ENCODE measurements around the gene TBX20.
"Not testable (repeated sequence)": the region's sequence is repeated elsewhere in the genome, so short reads cannot be mapped to it uniquely, and the experiment has no call there.

Gene TBX20

DNA sequence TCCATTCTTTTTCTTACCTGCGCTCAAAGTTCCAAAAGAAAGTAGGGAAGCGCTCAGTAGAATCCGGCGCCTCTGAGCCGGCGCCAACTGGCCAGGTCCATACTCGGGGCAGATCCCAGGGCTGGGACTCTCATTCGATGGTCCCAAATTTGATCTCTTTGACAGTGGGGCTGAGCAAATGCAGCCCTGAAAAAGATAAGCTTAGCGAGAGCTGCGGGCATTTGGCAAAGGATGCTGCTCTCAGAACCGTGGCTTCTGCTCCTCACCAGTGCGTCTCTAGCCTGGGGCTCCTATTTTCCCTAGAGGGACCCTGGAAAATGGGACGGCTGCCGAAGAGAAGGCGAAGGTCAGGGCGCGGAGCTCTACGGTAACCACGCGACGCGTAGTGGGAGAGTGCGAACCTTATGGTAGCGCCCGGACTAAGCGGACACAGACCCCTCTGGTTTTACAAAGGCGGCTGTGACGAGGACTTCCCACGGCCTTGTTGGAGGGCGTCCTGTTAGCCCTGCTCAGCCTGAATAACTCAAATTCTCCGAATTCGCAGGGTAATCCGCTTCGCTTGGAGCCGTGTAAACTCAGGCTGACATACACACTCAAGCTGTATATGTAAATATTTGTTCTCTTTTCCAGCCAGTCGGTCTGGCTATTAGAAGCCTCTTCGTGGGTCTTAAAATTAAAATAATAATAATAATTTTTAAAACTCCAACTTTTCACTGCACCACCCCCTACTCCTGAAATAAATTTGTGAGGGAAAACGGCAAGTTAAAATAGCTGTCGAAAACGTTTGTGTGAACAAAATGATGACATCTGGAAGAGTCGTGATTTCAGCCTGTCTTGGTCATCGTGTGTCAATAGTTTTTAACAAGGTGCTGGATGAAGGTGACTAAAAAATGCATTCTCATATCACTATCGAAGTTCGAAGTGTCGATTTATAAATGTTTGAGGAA, 869 bp upstream of the TBX20 start:
- DNase-seq = no peak

DNA sequence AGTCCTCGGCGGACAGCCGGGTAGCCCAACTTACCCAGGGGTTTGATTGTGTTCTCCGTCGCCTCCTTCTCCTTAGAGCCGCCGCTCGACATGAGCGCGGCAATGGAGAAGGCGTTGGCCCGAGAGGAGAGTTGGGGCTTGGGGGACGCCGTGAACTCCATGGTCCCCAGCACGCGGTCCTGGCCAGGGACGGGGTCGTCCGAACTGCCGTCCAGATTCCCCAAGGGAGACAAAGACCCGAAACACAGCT, 515 bp downstream of the TBX20 start:
- DNase-seq = no peak

DNA sequence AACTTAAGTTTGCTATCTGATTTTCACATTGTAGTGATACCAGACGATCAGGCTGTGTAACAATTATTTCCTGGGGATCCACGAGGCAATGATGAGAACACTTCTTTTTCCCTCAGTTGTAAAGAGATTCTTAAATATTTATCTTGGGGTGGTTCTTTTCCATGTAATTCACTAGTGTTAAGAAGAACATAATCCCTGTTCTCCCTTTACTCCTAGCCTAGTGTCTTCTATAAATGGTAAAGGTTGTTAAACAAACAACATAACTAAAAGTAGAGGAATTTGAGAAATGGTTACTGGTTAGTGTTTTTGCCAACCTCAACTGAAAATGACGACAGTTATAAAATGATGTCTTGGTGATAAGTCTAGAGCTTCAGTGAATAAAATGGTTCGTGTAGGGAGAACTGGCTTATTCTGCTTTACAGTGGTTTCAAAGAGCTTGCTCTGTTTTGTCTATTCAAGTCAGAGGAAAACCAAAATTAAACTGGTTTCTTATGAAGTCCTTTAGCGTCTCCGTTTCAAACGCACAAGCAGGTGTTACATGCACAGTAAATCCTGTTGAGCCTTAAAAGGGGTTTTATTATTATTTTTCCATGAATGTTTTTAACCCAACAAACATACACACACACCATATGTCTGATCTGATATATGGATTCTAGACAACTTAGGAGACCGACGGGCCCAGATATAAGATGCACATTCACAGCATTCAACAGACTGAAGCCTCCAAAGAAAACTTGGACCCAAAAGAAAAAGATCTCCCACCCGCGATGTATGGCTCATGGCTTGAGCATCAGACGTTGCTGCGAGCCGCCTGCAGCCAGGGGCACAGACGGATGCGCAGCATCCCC, 1.1 kb downstream of the TBX20 start:
- DNase-seq = no peak

DNA sequence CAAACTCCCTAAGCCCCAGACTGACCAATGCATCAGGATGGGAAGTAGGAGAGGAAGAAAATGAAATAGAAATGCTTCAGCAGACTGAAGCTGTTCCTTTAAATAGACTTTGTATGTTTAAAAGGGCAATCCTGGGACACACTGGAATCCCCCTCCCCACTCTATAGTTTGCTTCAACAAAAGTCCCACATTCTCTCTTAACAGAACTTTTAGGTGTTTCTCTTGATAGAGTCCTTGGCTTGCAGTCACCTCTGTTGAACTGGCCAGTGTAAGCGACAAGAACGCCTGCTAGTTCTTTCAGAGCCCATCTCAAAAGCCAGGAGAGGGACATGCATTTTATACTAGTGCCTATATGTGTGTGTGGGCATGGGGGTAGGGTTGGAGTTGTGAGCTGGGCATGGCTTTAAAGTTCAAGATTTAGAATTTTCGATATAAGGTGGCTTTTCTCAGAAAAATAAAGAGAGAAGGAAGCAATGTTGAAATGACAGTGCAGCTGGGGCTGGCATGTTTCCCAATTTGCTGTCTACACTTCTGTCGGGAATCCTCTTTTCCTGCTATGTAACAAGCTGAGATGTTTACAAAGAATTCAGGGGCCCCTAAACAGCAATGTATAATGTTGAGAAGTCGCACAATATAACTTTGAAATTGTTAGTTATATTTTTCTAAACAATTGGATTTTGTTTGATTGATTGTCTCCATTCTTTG, 2.1 kb downstream of the TBX20 start:
- no peak for DNase-seq

DNA sequence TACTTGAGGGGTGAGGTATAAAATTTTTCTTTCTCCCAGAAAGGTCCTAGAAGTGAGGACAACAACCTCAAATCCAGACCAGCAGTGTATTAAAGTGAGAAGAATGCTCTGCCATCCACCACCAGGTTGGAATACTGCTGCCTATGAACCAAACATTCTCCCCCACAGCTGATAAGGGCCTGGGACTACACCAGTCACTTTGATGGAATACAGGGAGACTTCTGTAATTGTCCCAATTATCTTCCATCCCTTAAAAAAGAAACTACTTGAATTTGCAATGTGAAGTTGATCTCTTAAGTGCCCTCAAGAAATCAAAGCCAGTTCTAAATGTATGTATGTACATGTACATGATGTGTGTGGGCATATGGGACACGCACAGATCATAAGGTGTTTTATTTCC, 3.0 kb downstream of the TBX20 start:
- no peak for DNase-seq

DNA sequence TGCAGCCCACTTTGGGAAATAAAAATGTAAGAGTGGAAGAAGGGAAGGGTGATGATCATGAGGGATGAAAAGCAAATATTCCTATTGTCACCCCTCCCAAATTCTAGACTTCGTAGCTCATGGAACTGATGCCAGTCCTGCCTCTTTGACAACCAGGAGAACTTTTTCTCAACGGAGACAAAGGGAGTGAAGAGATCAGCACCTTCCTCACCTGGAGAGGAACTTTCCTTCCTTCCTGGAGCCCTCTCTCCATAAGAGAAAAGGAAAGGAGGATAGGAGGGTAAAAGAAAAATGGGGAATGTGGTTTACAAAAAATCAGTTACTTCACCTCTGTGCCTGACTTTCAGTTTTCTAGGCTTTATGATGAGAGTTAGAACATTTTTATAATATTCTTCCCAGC, 3.4 kb downstream of the TBX20 start:
- no peak for DNase-seq

DNA sequence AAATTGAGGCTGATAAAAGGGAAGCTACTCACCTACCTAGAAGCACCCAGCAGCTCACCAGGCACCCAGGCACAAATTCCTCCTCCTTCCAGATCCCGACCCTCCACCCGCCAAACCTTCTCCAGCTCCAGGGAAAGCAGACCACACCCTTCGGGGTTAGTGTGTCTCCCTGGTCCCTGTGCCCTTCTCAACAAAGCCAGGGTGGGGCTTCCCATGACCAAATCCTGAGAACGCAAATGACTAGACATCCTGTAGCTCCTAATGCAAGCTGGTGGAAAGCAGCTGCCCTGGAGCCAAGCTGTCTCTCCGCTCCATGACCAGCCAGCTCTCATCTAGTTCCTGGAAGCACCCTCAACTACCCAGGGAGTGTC, 4.4 kb downstream of the TBX20 start:
- DNase-seq = no peak

DNA sequence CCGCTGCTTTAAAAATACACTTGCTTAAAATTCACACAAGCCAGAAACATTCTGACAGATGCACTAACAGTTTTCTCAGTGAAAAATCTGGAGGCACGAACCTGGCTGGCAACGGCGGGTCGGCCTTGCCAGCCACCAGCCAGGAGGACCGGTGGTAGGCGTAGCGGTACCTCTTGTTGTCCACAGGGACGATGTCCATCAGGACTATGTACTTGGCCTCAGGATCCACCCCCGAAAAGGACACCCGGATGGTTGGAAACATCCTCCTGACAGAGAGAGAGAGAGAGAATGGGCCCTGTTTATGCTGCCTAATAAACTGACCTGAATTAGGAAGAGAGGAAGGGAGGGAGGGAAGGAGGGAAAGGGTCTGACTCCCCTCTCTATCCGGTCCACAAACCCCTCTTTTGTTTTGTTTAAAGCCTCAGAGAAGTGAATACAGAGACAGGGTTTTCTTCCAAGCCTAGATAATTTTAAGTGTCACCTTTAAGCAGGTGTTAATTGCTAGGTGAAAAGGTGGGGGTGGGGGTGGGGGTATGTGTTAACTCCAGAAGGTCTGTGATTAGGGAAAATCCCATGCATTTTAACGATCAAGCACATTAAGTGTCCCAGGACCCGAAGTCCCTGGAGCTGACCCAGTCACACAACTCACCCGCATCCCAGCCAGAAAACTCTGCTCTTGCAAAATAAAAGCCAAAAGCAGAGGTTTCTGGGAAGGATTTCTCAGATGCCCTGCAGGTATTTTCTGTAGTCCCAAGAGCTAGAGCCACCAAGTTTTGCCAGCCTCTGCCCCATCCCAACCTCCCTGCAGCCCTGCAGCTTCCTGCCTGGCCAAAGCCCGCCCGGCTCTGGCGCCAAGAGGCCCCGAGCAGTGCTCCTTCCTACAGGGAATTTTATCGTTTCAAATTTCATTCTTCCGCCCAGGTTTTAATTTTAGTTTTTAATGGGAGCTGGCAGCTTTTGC, 5.0 kb downstream of the TBX20 start:
- DNase-seq = no peak

DNA sequence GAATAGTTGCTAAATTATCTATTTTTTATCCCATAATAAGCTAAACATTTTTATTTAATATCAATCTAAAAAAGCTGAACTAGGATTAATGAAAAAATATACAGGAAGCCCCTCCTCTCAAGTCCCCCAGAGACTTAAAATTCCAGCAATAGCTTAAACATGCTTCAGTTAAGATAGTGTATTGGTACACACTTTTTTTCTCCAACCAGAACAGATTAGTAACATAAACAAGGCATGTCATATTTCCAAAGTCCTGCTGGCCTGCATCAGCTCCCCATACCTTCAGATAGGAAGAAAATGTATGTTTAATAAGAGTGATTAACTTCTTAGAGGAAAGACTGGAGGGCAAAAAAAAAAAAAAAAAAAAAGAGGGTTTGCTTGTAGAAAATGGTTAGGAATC, 7.1 kb downstream of the TBX20 start:
- DNase-seq = no peak

DNA sequence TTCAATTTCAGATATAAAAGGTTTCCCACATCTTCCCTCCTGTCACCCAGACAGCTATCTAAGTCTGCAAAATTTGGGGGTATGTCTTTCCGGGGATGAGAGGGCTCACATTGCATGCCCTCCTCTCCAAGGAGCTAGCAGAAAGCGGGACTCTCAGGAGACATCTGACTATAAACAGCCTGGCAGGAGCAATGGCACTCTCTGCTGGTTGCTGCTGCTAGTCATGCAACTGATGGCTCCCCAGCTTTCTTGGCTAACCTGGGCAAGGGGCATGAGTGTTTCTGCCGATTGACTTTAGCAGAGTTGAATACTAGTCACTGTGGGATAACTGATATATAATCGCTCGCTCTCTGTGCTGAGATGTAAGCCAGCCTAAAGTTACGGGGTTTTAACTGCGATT, 12.0 kb downstream of the TBX20 start:
- DNase-seq = no peak

DNA sequence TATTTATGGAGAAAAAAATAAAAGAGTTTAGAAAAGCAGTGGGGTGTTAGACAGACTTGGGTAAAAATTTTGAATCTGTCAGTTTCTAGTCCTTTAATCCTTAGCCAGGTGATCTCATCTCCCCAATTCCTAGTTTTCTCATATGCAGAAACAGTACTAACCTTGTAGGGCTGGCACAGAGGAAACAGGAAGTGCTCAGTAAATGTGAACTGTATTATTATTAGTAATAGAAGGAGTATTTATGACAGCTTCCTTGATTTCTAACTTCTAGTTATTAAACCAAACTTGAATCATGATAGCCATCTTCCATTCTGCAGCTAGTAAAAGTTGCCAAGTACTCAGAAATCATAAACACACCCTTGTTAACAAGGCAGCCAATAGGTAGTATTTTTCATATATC, 12.5 kb downstream of the TBX20 start:
- no peak for DNase-seq

DNA sequence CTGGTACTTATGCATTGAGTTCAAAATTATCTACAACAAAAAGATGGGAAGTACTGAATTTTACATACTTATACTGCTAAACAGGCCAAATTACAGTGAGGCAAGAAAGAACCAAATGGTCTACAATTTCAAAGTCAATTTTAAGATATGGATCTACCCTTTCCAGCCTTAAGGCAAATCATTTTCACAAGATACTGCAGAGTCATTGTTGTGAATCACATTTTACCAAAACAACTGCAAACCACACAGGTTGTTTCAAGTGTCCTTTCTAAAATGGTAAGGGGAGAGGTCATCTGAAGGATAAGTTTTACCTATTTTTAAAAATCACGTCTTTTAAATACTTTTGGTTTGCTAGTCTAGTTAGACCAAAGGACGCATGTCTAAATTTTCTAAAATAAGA, 12.9 kb downstream of the TBX20 start:
- DNase-seq = not testable (repeated sequence)

DNA sequence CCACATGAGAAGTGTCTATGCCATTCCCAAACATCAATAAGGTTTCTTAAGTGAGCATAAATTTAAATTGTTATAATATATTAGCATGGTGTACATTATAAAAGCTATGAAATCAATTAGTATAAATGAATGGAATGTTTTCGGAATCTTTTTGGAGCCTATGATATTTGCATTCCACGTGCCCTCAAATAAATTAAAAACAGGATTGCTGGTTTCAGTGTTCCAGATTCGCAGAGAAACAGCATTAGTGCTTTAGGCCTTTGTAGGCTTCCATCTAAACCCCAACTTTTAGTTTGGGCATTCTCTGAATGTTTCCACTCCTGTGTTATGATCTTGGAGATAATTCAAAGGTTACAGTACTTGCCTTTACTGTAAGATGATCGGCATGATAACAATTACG, 15.4 kb downstream of the TBX20 start:
- not testable (repeated sequence) for DNase-seq

DNA sequence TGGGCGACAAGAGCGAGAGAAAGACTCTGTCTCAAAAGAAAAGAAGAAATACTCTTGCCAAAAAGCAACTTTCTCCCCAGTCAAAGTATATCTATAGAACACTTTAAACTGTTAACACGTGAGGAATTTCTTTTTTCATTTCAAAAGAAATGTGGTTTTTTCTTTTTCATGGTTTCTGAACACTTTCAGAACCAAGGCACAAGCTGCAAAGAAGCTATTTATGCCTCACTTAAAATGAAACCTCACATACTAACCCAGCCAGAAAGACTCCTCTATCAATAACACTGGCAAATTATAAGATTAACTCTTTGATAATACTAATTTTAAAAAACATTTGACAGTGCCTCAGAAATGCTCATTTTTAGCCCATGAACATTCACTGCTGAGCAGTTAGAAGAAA, 20.9 kb downstream of the TBX20 start:
- DNase-seq = no peak

DNA sequence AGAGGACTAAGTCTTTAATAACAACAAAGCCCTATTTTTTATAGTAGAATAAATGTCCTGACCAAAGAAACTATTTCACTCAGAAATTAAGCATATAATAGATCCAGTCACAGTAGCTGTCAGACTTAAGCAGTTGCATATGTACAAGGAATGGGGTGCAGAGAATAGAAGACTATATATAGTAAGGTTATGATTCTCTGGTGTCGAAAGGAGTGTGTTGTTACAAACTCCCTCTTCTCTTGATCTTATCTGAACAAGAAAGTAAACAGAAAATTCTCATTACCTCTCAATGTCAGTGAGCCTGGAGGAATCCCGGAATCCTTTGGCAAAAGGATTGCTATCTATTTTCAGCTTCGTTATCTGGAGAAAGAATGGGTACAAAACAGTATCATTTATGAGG, 22.7 kb downstream of the TBX20 start:
- not testable (repeated sequence) for DNase-seq

DNA sequence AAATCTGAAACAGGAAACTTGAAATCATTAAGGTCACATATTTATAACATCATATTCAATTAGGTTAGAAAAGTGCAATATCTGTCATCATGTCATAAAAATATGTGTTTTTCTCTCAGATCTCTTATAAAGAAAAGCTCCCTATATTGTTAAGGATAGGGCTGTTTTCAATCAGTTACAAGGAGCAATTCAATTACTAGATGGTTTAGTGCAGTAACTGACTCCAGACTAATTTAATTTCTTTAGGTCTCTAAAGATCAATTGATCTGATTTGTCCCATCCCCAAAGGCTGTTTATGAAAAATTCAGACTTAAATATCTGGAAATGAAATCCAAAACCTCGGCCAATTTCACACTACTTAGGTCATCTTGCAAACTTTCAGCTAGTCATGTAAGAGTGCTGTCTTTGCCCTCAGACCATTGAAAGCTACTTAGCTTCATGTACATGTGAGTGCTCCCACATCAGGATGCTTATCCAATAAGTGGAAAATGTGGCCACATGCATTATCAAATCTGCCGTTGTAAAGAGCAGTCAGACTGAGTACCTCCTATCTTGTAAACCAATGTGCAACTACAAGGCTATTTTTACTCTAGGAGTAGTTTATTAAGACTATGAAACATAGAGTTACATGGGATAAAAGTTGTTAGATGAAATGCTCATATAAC, 24.7 kb downstream of the TBX20 start:
- DNase-seq = not testable (repeated sequence)

DNA sequence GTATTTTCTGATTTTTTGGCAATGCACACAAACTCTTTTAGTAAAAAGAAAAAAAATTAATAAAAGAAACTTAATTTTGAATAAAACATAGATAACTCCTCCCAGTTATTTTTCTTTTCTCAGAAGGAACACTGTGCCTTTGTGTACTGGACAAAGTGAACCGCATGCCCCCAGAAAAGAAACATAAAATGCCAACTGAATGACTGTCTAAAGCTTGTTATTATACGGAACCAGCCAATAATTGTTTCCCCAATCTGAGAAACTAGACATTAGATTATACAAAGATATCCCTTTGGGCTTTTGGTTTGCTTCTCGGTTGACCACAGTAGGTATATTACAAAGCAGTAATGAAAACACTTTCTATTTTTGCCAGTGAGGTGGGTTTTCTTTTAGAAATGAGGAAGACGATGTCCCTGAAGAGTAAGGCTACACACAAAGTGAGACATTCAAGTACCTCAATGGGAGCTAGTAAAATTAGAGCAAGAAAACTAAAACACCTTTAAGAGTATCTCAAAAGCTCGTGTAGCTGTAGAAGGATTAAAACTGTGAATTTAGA, 25.3 kb downstream of the TBX20 start:
- DNase-seq = not testable (repeated sequence)

DNA sequence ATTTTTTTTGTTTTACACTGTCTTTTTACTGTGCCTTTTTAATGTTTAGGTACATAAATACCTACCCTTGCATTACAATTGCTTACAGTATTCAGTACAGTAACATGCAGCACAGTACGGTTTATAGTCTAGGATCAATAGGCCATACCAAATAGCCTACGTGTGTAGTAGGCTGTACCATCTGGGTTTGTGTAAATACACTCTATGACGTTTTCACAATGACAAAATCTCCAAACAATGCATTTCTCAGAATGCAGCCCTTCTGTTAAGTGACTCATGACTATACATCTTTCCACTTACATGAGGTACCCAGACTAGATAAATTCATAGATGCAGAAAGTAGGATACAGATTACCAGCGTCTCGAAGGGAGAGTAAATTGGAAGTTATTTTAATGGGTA, 26.5 kb downstream of the TBX20 start:
- not testable (repeated sequence) for DNase-seq

DNA sequence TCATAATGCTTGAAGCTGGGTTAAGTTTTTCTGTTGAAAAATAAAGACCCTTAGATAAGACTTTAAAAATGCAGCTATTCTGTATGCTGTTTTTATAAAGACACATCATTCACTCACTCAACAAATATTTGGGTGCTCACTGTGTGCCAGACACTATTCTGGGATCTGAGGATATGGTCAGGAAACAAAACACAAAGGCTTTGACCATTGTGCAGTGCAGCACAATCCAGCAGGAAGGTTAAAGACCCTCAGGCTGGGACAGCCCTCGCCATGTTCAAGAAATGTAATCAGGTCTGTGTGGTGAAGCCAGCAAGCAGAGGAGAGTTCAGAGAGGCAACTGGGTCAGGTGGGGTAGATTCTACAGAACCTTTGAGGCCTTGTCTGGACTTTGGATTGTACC, 31.5 kb downstream of the TBX20 start:
- not testable (repeated sequence) for DNase-seq

DNA sequence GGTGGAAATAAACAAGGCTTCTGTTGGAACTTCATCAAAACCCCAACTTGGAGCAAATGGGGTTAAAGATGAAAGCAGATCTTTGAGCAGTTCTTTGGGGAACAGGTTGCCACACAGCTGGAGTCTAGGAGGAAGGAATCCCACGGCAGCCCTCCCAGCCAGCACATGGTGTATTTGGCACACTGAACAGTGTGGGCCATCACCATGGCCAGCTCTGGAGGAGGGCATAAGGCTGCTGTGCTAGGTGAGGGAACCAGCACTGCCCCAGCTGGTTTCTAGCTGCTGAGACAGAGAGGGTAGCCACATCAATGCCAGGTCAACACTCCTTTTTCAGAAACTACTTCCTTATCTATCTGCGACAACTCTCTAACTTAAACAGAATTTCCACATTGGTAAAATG, 33.7 kb downstream of the TBX20 start:
- DNase-seq = not testable (repeated sequence)

DNA sequence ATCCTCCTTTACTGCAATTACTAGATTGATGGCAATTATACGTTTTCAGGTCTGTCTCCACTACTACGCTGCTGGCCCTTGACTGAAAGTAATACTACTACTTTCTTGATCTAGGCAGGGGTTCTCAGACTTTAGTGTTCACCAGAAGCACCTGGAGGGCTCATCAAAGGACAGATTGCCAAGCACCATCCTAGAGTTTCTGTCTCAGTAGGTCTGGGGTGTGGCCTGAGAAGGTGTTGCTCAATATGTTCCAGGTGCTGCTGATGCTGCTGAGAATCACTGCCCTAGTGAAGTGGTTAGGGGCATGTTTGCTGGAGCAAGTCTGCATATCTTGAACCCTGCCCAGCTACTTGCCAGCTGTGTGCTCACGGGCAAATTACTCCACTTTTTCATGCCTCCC, 37.9 kb downstream of the TBX20 start:
- DNase-seq = not testable (repeated sequence)

DNA sequence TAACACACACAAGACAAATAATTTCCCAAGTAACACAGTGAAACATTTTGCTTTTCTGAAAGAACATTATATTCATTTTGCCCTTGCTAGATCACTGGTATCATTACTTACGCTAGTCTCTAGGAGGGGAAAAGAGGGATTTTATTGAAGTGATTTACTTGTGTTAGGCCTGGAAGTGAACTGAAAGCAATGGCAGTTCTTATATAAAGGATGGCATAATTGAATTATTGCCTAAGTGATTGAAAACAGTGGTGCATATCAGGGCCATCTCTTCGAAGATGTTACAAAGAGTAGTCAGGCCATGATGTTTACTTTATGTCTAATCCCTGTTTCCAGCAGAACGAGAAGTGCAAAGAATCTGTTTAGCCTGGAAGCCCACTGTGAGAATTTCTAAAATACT, 38.8 kb downstream of the TBX20 start:
- not testable (repeated sequence) for DNase-seq
